GM21786 (cell line): ENCODE data around the gene ATF6.
"Not testable (repeated sequence)": the region's sequence is repeated elsewhere in the genome, so short reads cannot be mapped to it uniquely, and the experiment has no call there.

ENCODE experiments used
- ATAC-seq: cut with Tn5 transposase; IDR thresholded peaks from one replicate; pipeline ENCODE4 v1.9.1; 2021; ENCODE audit not compliant: unreplicated experiment

Gene ATF6

DNA sequence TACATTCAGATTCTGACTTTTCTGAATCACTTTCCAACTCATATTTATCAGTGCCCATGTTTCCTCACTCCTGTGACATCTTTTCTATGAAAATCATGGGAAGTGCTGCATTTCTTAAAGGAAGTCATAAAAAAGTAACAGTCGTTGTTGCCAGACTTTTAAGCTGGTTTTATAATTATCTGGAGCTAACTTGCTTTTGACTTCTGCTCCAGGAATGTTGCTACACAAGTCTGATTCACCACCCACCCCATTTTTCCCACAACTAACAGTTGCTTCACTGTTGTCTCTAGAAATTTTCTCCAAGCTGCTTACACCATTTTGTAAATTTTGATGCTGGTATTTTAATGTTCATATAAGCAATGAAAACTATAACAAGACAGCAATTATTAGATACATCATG lies 32.6 kb upstream of the ATF6 start:
- no peak for ATAC-seq

DNA sequence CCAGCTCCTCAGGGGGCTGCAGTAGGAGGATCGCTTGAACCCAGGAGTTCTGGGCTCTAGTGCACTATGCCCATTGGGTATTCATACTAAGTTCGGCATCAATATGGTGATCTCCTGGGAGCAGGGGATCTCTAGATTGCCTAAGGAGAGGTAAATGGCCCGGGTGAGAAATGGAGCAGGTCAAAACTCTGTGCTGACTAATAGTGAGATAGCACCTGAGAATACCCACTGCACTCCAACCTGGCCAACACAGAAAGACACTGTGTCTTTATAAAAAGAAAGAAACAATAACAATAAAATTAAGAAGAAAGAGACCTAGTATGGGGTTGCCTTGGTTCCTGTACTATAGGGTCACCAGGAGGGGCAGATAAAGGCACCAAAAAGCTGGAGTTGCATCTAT lies 30.3 kb upstream of the ATF6 start:
- ATAC-seq, result no peak

DNA sequence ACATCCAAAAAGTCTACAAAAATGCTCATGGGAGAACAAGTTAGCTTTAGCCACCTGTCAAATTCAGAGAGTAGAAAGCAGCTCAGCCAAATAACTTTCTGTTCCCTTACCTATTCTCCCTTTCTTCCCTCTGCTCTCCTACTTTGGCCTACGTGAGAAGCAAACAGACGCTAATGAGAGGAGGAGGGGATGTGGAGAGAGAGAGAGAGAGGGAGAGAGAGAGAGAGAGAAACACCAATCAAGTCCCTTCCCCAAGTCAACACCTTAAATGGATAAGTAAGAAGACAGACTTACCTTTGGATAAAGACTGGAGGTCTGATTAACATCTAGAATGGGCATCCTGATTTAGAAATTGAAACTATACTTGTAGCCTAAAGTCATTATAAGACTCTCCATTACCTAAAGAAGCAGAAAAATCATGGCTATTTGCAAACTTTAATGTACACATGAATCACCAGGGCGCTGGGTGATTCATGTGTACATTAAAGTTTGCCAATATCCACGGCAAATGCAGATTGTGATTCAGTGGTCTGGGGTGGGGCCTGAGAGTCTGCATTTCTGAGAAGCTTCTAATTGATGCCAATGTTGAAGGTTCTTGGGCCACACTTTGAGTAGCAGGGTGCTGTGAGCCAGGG lies 29.7 kb upstream of the ATF6 start:
- no peak for ATAC-seq

DNA sequence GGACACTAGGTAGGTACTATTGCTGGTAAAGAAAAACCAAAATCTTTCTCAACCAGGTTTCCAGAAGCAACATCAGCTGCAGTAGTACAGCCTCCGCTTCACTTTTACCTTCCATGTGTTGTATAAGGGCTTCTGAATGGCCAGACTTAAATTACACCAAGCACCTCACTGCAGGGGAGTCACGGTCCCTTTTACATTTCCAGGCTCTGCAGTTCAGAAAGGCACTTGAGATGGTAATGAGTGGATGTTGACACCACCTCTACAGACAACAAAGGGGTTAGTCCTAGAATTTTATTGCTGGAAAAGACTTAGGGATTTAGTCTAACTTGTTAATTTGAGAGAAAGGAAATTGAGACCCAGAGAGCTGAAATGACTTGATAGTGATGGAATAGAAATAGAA lies 28.5 kb upstream of the ATF6 start:
- no peak for ATAC-seq

DNA sequence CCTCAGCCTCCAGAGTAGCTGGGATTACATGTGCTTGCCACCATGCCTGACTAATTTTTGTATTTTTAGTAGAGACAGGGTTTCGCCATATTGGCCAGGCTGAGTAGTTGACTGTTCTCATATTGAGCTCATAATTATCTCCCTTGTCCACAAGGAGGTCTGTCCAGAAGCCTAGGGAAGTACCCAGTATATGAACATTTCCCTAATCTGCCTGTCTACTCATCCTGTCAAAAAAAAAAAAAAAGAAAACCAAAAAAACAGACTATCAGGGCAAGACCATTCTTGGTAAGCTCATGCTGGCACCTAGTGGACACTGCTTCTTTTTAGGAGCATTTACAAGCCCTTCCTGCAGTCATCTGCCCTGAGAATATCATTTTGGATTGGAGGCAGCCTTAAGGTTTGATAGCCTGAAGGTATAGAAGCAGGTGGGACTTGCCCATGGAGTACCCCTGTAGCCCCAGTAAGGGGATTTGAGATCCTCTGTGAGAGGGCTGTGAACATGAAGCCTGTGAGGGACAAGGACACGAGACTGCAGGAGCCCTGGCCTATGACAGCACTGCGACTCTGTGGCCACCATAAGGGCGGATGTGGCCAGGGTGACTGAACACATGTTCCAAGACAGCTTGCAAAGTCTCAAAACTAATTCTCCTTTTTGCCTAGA lies 27.4 kb upstream of the ATF6 start:
- ATAC-seq, result peak; percentile 67

DNA sequence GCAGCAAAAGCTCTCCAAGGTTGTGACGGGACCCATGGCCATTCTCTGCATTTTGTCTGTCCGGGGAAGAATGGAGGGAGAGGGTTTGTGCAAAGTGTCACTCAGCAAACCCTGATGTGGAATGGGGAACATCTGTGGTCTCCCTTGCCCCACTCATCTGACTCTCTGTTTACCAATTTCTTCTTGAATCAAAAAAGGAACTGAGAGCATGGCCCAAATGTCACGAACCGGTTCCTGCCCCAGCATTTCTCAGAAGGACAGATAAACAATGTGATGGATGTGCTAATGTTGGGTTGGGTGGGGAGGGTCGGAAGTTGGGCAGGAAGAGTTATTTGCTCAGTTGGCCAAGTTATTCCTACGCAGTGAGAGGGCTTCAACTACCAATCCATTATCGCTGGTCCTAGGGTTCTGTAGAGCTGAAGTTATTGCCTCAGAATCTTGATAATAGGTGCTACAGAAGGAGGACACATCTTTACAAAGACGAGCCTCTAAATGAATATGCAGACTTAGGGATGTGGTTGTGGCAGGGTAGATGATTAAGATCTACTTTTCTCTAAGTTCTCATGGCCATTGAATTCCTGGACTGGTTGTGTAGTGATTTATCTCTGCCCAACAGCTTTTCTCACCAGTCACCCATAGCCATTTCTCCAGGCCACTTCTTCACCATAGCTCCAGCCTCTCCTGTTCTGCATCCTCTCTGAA lies 26.1 kb upstream of the ATF6 start:
- no peak for ATAC-seq

DNA sequence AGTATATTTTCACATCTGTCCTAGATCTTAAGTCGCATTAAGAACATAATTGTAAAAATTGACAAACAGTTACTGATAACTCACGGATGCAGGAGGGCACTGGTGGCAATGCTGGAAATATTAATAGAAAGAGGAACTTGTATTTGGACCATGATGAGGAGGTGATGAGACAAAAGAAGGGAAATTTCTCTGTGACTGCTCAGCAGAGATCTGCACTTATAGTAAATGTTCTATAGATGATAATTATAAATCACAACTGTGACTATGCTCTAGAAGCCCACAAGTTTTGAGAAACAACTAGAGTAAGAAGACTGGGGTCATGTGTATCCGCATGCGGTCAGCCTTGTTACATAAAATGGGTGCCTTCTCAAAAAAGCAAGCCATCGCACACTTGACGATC lies 25.2 kb upstream of the ATF6 start:
- ATAC-seq, result no peak

DNA sequence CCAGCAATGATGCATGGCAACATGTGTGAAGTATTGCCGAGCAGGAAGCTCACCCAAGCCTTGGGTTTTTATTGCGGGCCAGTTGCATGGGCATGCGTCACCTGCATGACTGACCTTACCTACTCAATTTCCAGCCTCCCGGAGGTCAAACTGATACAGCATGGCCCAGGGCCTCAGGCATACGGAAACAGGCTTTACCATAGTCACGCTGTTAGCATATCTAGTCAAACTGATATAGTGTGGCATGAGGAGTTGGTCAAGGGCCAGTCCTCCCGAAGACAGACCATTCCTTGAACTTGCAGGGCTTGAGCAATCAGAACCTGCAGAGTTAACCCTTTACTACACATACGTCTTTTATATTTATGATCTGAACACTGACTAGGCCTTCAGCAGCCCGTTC lies 22.9 kb upstream of the ATF6 start:
- no peak for ATAC-seq

DNA sequence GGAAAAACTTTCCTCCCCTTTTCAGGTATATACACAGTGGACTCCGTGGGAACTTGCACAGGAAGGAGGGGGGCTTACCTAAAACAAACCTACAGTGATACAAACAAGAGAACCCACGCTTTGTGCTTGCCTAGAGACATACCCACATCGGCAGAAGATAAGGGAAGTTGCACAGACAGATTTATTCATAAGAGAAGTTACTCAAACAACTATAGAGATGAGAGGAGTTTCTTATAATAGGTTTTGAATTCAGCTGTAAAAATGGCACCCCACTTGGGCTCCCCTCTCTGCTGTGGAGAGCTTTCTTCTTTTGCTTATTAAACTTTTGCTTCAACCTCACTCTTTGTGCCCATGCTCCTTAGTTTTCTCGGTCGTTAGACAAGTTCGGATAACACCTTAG lies 18.3 kb upstream of the ATF6 start:
- no peak for ATAC-seq

DNA sequence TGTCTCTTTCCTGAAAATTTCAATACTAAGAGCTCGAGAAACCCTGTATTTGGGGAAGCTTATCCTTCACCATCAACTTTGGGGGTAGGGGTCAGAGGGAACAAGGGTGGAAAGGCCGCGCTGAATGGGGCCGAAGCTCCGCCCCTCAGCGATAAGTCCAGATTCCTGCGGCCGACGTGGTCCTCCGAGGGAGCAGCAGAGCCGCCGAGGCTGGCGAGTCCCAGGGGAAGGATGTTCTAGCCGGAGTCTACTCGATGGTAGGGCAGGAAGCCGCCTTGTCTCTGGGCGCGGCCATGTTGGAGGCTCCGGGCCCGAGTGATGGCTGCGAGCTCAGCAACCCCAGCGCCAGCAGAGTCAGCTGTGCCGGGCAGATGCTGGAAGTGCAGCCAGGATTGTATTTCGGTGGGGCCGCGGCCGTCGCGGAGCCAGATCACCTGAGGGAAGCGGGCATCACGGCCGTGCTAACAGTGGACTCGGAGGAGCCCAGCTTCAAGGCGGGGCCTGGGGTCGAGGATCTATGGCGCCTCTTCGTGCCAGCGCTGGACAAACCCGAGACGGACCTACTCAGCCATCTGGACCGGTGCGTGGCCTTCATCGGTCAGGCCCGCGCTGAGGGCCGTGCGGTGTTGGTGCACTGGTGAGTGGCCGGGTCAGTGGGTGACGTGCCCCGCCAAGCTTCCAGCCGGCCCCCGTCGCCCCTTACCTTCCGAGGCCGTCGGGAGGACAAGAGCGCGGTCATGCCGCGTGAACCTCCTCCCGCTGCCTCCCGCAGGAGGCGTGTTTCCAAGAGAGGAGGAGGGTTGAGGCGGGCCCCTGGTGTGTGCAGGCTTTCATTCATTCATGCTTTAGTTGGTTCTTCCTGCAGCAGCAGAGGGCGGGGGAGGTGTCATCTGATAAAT lies 16.4 kb upstream of the ATF6 start, which contains the start of gene DUSP12:
TSS of gene DUSP12 (plus strand) at position 278 of the 899 bp plus-strand sequence. CDS start at position 294, 16 bp downstream.
- ATAC-seq, result peak; percentile 98

DNA sequence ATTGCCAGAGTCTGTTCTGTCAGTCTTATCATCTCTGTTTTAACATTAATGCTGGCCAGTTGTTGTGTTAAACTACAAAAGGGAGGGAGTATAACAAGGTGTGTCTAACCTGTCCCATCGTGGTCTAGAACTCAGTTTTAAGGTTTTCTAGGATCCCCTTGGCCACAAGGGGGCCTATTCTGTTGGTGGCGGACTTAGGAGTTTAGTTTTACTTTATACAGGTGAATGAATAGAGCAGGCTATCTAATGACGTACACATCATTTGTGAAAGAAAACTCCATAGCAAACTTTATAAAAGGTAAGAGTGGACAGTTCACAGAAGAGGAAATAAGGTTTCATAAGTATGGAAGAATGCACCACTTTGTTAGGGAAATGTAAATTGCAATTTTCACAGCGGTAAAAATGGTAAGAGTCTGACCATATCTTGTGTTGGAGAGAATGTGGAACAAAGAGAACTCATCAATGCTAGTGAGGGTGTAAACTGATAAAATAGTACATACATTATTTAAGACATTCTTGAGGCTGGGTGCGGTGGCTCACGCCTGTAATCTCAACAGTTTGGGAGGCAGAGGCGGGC lies 2.5 kb upstream of the ATF6 start:
- no peak for ATAC-seq

DNA sequence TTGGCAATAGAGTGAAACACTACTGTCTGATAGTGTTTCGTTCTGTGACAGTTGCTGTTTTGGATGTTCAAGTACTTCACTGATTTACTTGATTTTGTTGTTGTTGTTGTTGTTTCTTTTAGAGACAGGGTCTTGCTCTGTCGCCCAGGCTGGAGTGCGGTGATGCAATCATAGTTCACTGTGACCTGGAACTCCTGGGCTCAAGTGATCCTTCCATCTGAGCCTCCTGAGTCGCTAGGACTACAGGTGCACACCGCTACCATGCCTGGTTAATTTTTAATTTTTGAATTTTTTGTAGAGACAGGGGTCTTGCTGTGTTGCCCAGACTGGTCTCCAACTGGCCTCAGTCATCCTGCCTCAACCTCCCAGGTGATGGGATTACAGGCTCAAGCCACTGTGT lies 2.3 kb downstream of the ATF6 start:
- no peak for ATAC-seq

DNA sequence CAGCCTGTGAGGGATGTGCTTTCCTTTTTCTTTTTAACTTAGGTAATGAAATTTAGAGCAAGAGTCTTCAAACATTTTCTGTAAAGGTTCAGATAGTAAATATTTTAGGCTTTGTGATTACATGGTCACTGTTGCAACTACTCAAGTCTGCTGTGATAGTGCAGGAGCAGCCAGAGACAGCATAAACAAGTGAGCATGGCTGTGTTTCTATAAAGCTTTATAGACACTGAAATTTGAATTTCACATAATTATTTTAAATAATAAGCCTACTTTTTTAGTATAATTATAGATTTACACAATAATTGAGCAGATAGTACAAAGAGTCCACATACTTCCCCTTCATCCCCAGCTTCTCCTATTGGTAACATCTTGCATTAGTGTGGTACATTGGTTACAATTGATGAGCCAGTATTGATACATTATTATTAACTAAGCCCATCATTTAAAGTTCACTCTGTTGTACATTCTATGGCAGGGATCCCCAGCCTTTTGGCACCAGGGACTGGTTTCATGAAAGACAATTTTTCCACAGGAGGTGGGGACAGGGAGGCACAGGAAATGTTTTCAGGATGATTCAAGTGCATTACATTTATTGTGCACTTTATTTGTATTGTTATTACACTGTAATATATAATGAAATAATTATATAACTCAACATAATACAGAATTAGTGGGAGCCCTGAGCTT lies 3.0 kb downstream of the ATF6 start:
- no peak for ATAC-seq

DNA sequence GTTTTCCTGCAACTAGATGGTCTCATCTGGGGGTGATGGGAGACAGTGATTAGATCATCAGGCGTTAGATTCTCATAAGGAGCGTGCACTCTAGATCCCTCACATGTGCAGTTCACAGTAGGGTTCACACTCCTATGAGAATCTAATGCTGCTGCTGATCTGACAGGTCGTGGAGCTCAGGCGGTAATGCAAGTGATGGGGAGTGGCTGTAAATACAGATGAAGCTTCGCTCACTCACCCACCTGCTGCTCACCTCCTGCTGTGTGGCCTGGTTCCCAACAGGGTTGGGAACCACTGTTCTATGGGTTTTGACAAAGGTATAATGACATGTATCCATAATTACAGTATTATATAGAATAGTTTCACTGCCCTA lies 3.5 kb downstream of the ATF6 start:
- ATAC-seq, result not testable (repeated sequence)

DNA sequence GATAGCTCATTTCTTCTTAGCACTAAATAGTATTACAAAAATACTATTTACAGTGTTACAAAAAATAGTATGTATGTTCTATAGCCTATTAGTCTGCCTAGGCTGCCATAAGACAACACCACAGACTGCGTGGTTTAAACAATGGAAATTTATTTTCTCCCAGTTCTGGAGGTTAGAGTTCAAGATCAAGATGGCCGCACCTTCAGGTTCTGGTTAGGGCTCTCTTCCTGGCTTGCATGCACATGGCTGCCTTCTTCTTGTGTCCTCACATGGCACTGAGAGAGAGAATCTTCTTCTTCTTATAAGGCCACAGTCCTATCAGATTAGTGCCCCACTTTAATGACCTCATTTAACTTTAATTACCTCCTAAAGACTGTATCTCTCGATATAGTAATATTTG lies 4.1 kb downstream of the ATF6 start:
- ATAC-seq, result no peak

DNA sequence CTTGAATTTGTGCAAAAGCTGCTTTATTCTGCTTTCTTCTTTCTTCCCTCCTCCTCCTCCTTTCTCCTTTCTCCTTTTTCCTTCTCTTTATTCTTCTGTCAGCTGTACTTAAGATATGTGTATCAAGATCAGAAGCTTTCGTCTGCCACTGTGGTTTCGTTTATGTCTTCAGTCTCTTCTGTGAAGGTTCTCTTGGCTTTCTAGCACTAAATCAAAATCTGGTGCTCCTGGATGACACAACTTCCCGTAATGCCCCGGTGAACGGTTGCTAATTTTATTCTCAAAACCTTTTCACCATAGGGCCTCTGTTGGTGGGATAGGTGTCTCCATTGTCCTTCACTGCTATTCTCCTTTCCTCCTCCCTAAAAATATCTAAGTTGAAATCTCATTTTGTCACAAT lies 5.0 kb downstream of the ATF6 start:
- ATAC-seq, result no peak

DNA sequence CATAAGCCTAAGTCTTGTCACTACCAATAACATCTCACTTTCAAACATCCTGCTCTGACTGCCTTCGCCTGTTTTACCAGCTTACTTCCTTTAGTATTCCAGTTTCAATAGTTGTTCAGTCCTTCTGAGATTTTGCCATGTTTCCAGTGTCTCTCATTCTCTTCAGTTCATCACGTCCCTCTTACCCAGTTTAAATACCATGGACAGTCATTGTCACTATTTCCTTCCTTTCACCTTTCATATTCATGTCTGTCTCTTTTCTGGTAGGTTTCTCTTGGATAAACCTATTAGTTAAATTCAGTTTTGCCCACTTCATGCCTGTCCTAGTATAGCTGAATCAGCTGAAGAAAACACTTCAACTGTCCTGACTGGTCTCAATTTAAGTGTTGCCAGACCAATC lies 5.9 kb downstream of the ATF6 start:
- ATAC-seq, result no peak

DNA sequence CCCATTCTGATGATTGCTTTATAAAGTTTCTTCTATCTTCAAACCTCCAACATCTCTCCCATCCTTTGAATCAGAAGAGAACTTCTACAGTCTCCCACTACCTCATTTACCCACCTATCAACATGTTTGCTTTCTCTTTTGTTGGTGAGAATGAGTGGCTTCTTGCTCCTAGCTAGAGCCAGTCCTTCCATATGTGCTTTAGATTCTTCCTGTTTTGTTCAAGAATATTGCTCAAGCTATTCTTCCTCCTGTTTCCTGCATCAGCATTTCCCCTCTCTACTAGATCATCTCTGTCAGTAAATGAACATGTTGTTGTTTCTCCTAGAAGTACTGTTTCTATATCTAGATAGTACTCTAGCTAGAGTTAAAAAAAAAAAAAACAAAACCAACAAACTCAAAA lies 6.3 kb downstream of the ATF6 start:
- ATAC-seq, result no peak

DNA sequence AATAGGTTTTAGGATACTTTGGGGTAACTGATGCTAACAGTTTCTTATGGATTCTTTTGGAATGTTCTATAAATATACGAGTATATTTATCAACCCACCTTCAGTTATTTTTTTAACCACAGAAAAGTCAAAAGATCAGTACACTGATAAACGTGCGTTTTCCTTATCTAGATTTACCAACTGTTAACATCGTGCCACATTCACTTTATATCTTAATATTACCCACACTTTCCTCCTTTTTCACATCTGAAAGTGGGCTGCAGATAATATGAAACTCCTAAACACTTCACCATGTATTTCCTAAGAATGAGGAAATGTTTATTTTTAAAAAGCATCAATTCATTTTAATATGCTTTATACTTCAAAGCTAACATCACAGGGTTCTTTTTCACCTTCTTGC lies 7.7 kb downstream of the ATF6 start:
- ATAC-seq, result no peak

DNA sequence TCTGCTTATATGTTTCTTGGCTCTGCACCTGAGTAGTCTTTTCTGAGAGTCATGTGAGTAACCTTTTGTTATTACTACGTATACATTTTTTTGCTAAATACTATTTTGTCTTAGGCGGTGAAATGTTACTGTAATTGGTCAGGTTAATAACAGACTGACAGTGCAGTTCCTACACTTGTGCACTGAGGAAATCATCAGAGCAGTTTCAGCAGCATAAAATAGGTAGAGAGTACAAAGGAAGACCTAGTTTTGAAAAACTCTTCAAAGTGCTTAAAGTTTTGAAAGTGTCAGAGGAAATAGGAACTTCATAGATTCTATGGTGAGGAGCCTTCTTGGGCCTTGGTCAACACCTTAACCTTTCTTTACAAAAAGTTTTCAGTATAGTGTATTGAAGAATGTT lies 11.1 kb downstream of the ATF6 start:
- no peak for ATAC-seq

DNA sequence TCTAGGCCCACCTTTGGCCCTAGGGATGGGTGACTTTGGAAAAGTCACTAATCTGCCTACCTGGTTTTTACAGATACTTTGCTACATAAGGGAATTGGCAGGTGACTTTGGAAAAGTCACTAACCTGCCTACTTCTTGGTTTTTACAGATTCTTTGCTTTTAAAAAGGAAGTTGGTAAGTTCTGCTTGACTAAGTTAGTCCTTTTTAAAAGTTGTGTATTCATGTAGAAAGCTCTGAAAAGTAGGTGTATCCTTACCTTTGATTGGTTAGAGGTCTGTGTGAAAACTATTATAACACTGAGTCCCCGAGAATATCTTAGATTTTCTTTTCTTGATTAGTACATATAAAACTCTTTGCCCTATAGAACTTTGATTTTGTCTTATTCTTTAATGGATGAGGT lies 12.4 kb downstream of the ATF6 start:
- no peak for ATAC-seq
